Ovary (tissue), 3 donors: ENCODE measurements around the gene IL1RAPL2.

Experiments
- EP300 ChIP-seq: sonication (generic); formaldehyde crosslinking; IDR thresholded peaks from one replicate; pipeline ENCODE4 v1.6.1; 2017; ENCODE audit warnings: antibody characterized with exemption
- POLR2A ChIP-seq: fragments of 450-650 bp; IDR thresholded peaks from one replicate; pipeline ENCODE4 v1.6.1; 2017; ENCODE audit warnings: antibody characterized with exemption, mild to moderate bottlenecking, moderate library complexity
- TF ChIP-seq, protein P1 (sequence below), 3 donors: fragments of 450-650 bp in 2 of 3; fragments of 200-600 bp in 1 of 3; IDR thresholded peaks; one replicate each; pipeline versions ENCODE4 v1.5.1 to v1.8.0; 2016 to 2022; ENCODE audit warnings: antibody characterized with exemption in 3 of 3, mild to moderate bottlenecking in 1 of 3
- donor health status: DM: no; HTN: no; CAD: no.

DNA sequence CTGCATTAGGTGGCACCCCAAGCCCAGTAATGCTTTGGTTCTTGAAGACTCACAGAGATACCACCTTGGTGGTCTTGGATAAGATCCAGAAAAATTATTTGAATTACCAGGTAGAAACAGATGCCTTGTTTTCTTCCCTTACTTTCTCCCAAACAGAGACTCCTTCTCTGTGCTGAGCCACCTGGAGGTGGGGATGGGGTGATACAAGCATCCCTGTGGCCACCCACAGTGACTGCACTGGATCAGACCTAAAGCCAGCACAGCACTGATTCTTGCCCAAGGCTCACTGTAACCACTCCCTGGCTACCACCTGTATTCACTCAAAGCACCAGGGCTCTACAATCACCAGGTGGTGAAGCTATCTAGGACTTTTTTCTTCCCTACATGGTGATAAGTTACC lies 497.7 kb downstream of the IL1RAPL2 start:
- no peak for TF ChIP-seq POLR2A
- TF ChIP-seq, protein P1, sequence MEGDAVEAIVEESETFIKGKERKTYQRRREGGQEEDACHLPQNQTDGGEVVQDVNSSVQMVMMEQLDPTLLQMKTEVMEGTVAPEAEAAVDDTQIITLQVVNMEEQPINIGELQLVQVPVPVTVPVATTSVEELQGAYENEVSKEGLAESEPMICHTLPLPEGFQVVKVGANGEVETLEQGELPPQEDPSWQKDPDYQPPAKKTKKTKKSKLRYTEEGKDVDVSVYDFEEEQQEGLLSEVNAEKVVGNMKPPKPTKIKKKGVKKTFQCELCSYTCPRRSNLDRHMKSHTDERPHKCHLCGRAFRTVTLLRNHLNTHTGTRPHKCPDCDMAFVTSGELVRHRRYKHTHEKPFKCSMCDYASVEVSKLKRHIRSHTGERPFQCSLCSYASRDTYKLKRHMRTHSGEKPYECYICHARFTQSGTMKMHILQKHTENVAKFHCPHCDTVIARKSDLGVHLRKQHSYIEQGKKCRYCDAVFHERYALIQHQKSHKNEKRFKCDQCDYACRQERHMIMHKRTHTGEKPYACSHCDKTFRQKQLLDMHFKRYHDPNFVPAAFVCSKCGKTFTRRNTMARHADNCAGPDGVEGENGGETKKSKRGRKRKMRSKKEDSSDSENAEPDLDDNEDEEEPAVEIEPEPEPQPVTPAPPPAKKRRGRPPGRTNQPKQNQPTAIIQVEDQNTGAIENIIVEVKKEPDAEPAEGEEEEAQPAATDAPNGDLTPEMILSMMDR (IDR thresholded peaks at IDR 0.05): no peak
- TF ChIP-seq EP300: no peak
